WTC11 (cell line): ENCODE measurements around the gene TACC2. TPM values are rescaled to one million over a fixed set of nuclear protein-coding genes. Genes with fewer than 3 reads are reported as not detected.

ENCODE experiments used
- ATAC-seq: fragments of 200-7000 bp; cut with Tn5 transposase; 2 replicates; pipeline ENCODE4 v1.10.0; 2021; ENCODE audit warnings: mild to moderate bottlenecking, moderate library complexity
- CTCF ChIA-PET: fragments of 300-600 bp; sonication (Branson Sonifier 250); formaldehyde crosslinking; loops from one replicate; lab custom pipeline; 2021; ENCODE audit warnings: antibody characterized with exemption; lab: Charles Lee
- POLR2A ChIA-PET: fragments of 350-600 bp; sonication (Branson Sonifier 250); formaldehyde crosslinking; loops from one replicate; lab custom pipeline; 2021; ENCODE audit warnings: antibody characterized with exemption; lab: Charles Lee
- DNase-seq: peaks from one replicate; pipeline ENCODE4 v3.0.0; 2021; ENCODE audit warnings: low spot score
- H3K27ac Mint-ChIP-seq: 2 replicates; pipeline ENCODE4 v1.8.0; 2021; ENCODE audit warnings: mixed read lengths
- H3K27me3 Mint-ChIP-seq: 2 replicates; pipeline ENCODE4 v1.8.0; 2021; ENCODE audit warnings: low read depth, mild to moderate bottlenecking, moderate library complexity, mixed read lengths
- H3K36me3 Mint-ChIP-seq: 2 replicates; pipeline ENCODE4 v1.8.0; 2021; ENCODE audit warnings: mixed read lengths
- H3K4me1 Mint-ChIP-seq: 2 replicates; pipeline ENCODE4 v1.8.0; 2022; ENCODE audit warnings: mixed read lengths
- H3K4me3 Mint-ChIP-seq: 2 replicates; pipeline ENCODE4 v1.8.0; 2021; ENCODE audit warnings: mild to moderate bottlenecking, moderate library complexity, mixed read lengths
- H3K9me3 Mint-ChIP-seq: 2 replicates; pipeline ENCODE4 v1.8.0; 2021; ENCODE audit warnings: mixed read lengths
- AR ChIP-seq: fragments of 250-450 bp; sonication (Bioruptor Pico); IDR thresholded peaks from 2 replicates; pipeline ENCODE4 v1.9.0; 2021; ENCODE audit warnings: mild to moderate bottlenecking
- ARID4B ChIP-seq: sonication (generic); formaldehyde crosslinking; IDR thresholded peaks from 2 replicates; pipeline ENCODE4 v1.8.0; 2023; ENCODE audit warnings: missing genetic modification reagents, mild to moderate bottlenecking, borderline replicate concordance
- CTCF ChIP-seq: fragments of 200-600 bp; IDR thresholded peaks from 2 replicates; pipeline ENCODE4 v1.8.0; 2022; ENCODE audit warnings: antibody characterized with exemption
- E2F5 ChIP-seq: sonication (generic); formaldehyde crosslinking; IDR thresholded peaks from 2 replicates; pipeline ENCODE4 v1.8.1; 2022; ENCODE audit warnings: mild to moderate bottlenecking, moderate library complexity, missing genetic modification reagents
- ELF4 ChIP-seq: sonication (generic); formaldehyde crosslinking; IDR thresholded peaks from 2 replicates; pipeline ENCODE4 v1.8.1; 2022; ENCODE audit warnings: low read depth, mild to moderate bottlenecking, moderate library complexity, missing genetic modification reagents
- FOXK1 ChIP-seq: sonication (generic); formaldehyde crosslinking; IDR thresholded peaks from 2 replicates; pipeline ENCODE4 v1.8.0; 2022; ENCODE audit warnings: mild to moderate bottlenecking, moderate library complexity, missing genetic modification reagents
- GABPB1 ChIP-seq: sonication (generic); formaldehyde crosslinking; IDR thresholded peaks from 2 replicates; pipeline ENCODE4 v1.8.1; 2023; ENCODE audit warnings: mild to moderate bottlenecking, missing genetic modification reagents
- GRHL2 ChIP-seq: fragments of 250-450 bp; sonication (Bioruptor Pico); IDR thresholded peaks from 2 replicates; pipeline ENCODE4 v1.8.0; 2022; ENCODE audit warnings: mild to moderate bottlenecking, moderate library complexity; ENCODE audit not compliant: insufficient replicate concordance, severe bottlenecking
- KAT7 ChIP-seq: sonication (generic); formaldehyde crosslinking; IDR thresholded peaks from 2 replicates; pipeline ENCODE4 v1.8.1; 2023; ENCODE audit warnings: missing genetic modification reagents, mild to moderate bottlenecking, borderline replicate concordance
- ZNF121 ChIP-seq: sonication (generic); formaldehyde crosslinking; IDR thresholded peaks from 2 replicates; pipeline ENCODE4 v1.8.0; 2023; ENCODE audit warnings: missing genetic modification reagents
- ZNF232 ChIP-seq: sonication (generic); formaldehyde crosslinking; IDR thresholded peaks from 2 replicates; pipeline ENCODE4 v1.8.0; 2022; ENCODE audit warnings: mild to moderate bottlenecking, missing genetic modification reagents
- ZNF416 ChIP-seq: fragments of 250-450 bp; sonication (Bioruptor Pico); IDR thresholded peaks from 2 replicates; pipeline ENCODE4 v1.9.0; 2021; ENCODE audit warnings: mild to moderate bottlenecking, inconsistent platforms
- total RNA-seq: library from RNA; stranded (reverse); gene quantifications from 3 replicates; pipeline ENCODE4 v1.2.3, GENCODE V29; 2021
- TF ChIP-seq, protein P1 (sequence below): sonication (generic); formaldehyde crosslinking; conservative IDR thresholded peaks from 2 replicates; pipeline ENCODE4 v1.8.1; 2023; ENCODE audit warnings: mild to moderate bottlenecking, low read depth, missing genetic modification reagents, moderate library complexity

The TACC2 gene
- total RNA-seq, 1 experiment from 2014 or later = 28.9 TPM

GRCh38 chr10:122141821-122142640, 153.1 kb downstream of the TACC2 start:
- no peak for ATAC-seq
- peaks cover 21% of the 10 kb centered on the region for H3K36me3 Mint-ChIP-seq
- peaks cover 13% of the 10 kb centered on the region for H3K4me1 Mint-ChIP-seq
- H3K9me3 Mint-ChIP-seq = peaks cover 18% of the 10 kb centered on the region
- H3K27me3 Mint-ChIP-seq = no peaks in the 10 kb centered on the region; the same call in 1 of the 2 replicates
- TF ChIP-seq FOXK1 (no peak), GABPB1 (CRISPR knock-in tag) (no peak), ZNF121 (no peak), ZNF232 (CRISPR knock-in tag) (no peak), GRHL2 (no peak), ELF4 (CRISPR knock-in tag) (no peak), ARID4B (CRISPR knock-in tag) (no peak), ZNF416 (no peak), E2F5 (CRISPR knock-in tag) (no peak), AR (CRISPR knock-in tag) (no peak), KAT7 (CRISPR knock-in tag) (no peak)
- TF ChIP-seq, protein P1, sequence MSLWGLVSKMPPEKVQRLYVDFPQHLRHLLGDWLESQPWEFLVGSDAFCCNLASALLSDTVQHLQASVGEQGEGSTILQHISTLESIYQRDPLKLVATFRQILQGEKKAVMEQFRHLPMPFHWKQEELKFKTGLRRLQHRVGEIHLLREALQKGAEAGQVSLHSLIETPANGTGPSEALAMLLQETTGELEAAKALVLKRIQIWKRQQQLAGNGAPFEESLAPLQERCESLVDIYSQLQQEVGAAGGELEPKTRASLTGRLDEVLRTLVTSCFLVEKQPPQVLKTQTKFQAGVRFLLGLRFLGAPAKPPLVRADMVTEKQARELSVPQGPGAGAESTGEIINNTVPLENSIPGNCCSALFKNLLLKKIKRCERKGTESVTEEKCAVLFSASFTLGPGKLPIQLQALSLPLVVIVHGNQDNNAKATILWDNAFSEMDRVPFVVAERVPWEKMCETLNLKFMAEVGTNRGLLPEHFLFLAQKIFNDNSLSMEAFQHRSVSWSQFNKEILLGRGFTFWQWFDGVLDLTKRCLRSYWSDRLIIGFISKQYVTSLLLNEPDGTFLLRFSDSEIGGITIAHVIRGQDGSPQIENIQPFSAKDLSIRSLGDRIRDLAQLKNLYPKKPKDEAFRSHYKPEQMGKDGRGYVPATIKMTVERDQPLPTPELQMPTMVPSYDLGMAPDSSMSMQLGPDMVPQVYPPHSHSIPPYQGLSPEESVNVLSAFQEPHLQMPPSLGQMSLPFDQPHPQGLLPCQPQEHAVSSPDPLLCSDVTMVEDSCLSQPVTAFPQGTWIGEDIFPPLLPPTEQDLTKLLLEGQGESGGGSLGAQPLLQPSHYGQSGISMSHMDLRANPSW (CRISPR knock-in tag) = no peak
- DNase-seq = no peak
- ChIA-PET POLR2A (no interaction called here), CTCF (interaction anchor here (0.7 to 2.3 kb wide), 10 partner anchors 9 to 126 kb away, joined by 3 to 16 read pairs (median 4); no protein-coding TSS in a partner anchor)
- no peak overlapping the region for H3K4me3 Mint-ChIP-seq
- H3K27ac Mint-ChIP-seq = no peak overlapping the region

DNA sequence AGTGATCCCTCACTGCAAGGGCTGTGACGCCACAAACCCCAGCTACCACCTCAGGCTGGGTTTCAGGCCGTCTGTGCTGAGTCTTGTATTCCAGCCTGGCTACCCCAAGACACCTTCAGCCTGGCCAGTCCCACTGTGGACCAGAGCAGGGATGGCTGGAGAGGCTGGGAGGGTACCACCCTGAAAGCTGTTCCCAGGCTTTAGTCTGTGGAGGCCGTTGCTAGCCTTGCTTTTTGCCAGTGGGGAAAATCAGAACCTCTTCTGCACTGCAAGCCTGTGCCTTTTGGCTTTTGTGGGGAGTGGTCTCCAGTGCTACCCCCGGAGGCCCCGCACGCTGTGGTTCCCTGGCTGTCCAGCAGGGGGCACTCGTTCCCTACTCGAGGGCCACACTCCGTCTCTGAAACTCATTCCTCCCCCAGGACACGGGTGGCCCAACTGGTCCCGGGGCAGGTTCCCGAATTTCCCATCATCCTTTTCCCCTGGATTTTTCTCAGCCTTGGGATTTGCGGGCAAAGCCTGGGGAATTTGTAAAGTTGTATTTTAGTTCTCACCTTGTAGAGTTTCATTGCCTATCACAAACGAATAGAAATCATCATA, 153.8 kb downstream of the TACC2 start:
- peak; percentile 90 for DNase-seq
- peaks cover 18% of the 10 kb centered on the region for H3K9me3 Mint-ChIP-seq
- peaks cover 13% of the 10 kb centered on the region for H3K4me1 Mint-ChIP-seq
- POLR2A ChIA-PET = no interaction called here
- H3K27ac Mint-ChIP-seq = no peak overlapping the region; the same call in 1 of the 2 replicates
- TF ChIP-seq CTCF (peak; percentile 98), ZNF416 (no peak)
- TF ChIP-seq, all 79 proteins: peak for 1
- Mint-ChIP-seq H3K36me3 (peaks cover 23% of the 10 kb centered on the region), H3K27me3 (no peaks in the 10 kb centered on the region; the same call in 1 of the 2 replicates), H3K4me3 (no peak overlapping the region)
- ATAC-seq = peak; percentile 85
- CTCF ChIA-PET = interaction anchor here (0.7 to 2.3 kb wide), 20 partner anchors 10 to 126 kb away, joined by 3 to 16 read pairs (median 4); no protein-coding TSS in a partner anchor
